Stimulated activated CD4-positive, alpha-beta T cell treated with anti-CD3 and anti-CD28 coated beads, Interleukin-2, amount 100 ng/mL, for 4 hours (primary cell): Measurements from ENCODE around the gene VDAC1.
"Not testable (repeated sequence)": the region's sequence is repeated elsewhere in the genome, so short reads cannot be mapped to it uniquely, and the experiment has no call there.

Experiments
- DNase-seq: peaks from one replicate; pipeline ENCODE4 v3.0.0-alpha.2; 2020; ENCODE audit warnings: low read depth

Gene VDAC1, protein sequence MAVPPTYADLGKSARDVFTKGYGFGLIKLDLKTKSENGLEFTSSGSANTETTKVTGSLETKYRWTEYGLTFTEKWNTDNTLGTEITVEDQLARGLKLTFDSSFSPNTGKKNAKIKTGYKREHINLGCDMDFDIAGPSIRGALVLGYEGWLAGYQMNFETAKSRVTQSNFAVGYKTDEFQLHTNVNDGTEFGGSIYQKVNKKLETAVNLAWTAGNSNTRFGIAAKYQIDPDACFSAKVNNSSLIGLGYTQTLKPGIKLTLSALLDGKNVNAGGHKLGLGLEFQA

GRCh38 chr5:134004626-134005416 lies at the start of gene VDAC1:
VDAC1 (minus strand) TSS chr5:134004975; CDS start chr5:133993012, 11,963 bp downstream.
- peak; percentile 75 for DNase-seq

DNA sequence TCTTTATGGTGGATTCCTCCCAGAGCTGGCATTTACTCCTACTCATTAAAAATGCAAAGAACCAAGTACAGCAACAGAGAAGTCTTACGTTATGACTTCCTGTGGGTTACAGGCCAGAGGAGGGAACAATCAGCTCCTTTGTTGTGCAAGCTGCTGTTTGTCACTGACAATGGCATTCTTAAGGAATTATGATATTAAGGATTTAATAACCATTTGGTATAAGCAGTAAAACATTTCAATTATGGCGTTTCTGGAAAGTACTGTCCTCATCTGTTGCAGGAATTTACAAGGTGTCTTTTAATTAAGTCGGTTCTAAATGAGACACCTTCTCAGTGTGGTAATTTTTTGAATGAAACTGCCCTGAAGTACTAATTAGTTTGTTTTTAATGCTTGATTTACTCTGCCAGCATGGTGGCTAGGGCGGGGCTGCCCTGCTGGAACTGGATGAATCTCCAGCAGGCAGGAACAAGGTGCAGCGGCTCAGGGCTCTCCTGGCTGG lies 49.1 kb upstream of the VDAC1 start:
- no peak for DNase-seq

GRCh38 chr5:134053314-134053839 lies 48.6 kb upstream of the VDAC1 start:
- DNase-seq: no peak

DNA sequence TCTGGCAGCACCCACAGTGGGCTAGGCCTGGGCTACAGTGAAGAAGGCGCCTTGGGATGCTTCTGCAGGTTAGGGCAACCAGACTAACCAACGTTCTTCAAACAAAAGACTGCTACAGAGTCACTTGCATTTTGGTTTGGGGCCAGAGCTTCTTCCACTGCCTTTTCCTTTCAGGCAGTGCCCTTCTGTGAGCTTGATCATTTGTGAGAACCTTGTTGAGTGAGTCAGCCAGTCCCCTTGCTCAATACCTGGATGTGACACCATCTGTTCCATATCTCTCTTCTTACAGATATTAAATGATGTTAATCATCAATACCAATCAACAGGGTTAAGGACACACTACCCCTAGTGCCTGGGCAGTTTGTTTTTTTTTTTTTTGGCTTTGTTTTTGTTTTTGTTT lies 46.5 kb upstream of the VDAC1 start:
- DNase-seq: no peak

GRCh38 chr5:134048864-134049263 lies 44.1 kb upstream of the VDAC1 start:
- no peak for DNase-seq

GRCh38 chr5:134047687-134048056 lies 42.9 kb upstream of the VDAC1 start:
- DNase-seq: no peak

GRCh38 chr5:134046801-134047686 lies 42.3 kb upstream of the VDAC1 start:
- no peak for DNase-seq

- DNase-seq: no peak
Measured at GRCh38 chr5:134046330-134046729, 41.6 kb upstream of the VDAC1 start.

GRCh38 chr5:134043793-134044792 lies 39.3 kb upstream of the VDAC1 start:
- DNase-seq: no peak

DNA sequence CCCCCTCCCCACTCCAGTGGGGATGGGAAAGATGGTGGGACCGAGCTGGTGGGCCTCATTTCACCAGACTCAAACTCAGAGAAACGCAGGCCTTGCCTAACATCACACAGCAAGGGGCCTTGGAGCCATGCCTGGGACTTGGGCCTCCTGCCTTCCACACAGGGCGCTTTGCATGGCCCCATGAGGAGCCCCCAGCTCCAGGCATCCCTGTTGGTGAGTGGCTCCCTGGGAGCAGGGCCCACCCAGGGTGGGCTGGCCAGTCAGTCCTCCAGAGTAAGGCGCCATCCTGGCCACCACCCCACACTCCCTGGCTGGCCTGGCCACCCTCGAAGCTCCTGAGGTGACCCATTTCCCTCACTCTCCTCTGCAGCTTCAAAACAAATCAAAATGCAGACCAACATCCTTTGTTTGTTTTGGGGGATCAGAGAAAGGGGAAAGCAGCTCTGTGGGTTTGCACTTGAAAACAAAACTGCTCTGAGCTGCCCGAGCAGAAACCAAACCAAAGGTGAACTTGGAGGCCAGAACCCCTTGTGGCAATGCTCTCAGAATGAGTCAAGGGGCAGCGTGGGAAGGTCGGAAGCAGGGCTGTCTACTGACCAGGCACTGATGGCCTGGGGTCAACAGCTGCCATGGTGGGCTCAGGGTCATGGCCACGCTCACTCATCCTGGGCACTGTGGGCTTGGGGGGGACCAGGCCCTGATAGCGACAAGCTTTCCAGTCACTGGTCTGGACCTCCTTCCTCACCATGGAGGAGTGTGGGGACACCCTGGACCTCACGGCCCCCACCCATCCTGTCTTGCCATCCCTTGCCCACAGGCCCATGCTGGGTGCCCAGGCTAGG lies 37.0 kb upstream of the VDAC1 start:
- no peak for DNase-seq

GRCh38 chr5:134038138-134038537 lies 33.4 kb upstream of the VDAC1 start:
- no peak for DNase-seq

GRCh38 chr5:134037160-134037559 lies 32.4 kb upstream of the VDAC1 start:
- DNase-seq: no peak

DNA sequence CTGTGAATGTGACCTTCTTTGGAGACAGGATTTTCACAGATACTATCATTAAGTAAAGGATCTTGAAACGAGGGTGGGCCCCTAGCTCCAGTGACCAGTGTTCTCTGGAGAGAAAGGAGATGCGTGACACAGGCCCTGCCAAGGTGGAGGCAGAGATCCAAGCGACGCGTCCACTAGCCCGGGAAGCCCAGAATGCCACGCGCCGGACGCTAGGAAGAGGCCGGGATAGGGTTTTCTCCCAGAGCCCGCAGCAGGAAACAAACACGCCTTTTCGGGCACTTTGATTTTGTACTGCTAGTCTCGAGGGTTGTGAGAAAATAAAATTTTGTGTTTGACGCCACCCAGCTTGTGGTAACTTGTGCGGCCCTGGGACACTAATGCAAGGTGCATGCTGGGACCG lies 29.6 kb upstream of the VDAC1 start:
- no peak for DNase-seq

DNA sequence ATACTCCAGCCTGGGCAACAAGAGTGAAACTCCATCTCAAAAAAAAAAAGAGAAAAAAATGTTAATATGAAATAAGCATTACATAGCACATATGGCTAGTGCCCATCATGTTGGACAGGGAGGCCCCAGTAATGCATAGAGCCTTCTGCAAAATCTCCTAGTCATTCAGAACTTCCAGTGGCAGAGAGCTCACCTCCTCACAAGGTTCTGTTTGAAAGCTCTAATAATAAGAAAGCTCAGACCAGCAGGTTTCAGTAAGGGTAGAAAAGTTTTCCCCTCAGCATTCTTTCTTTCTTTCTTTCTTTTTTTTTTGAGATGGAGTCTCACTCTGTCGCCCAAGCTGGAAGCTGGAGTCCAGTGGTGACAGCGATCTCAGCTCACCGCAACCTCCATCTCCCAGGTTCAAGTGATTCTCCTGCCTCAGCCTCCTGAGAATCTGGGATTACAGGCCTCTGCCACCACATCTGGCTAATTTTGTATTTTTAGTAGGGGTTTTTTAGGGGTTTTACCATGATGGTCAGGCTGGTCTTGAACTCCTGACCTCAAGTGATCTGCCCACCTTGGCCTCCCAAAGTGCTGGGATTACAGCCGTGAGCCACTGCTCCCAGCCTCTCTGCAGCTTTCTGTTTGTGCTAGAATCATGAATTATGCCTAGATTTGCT lies 25.7 kb upstream of the VDAC1 start:
- DNase-seq: not testable (repeated sequence)

GRCh38 chr5:134029156-134029555 lies 24.4 kb upstream of the VDAC1 start:
- no peak for DNase-seq

DNA sequence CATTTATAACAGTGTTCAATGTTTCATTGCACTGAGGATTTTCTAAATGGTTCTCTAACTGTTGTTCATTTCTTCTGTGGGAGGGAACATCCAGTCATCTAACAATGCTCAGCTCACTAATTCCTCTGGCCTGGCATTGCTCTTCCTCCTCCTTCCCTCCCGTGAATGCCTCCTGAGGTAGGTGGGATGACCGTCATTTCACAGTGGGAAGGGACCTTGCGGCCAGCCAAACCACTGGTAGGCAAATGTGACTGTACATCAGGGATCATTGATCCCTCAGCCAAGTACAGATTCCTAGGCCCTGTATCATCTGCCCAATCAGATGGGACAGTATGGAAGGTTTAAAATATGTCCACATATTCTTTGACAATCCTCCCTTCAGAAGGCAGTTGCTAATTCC lies 23.7 kb upstream of the VDAC1 start:
- DNase-seq: no peak

DNA sequence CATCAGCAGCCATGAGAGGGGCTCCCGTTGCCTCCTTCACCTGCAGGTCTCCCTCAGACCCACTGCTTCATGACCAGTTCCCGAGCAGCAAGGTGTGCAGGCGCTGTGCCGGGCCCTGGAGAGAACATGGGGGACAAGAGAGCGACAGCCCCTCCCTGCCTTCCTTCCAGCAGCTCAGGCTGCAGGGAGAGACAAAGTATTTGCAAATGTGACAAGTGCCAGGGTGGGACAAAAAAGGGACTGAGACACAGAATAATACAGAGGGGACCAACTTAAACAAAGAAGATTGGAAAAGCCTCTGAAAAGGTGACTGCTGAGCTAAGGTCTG lies 22.5 kb upstream of the VDAC1 start:
- DNase-seq: no peak

GRCh38 chr5:134026521-134027287 lies 21.9 kb upstream of the VDAC1 start:
- peak; percentile 37 for DNase-seq

- no peak for DNase-seq
Measured at GRCh38 chr5:134025786-134026185, 21.0 kb upstream of the VDAC1 start.
